22Rv1 (cell line): Measurements from ENCODE around the gene SGCD.

Experiments
- H3K27ac ChIP-seq: fragments of 450-650 bp; 2 replicates; pipeline ENCODE4 v1.5.1; 2017
- CTCF ChIP-seq: fragments of 450-650 bp; IDR thresholded peaks from 2 replicates; pipeline ENCODE4 v1.5.1; 2017; ENCODE audit warnings: mild to moderate bottlenecking
- ZFX ChIP-seq: fragments of 450-650 bp; IDR thresholded peaks from 2 replicates; pipeline ENCODE4 v1.6.1; 2017; ENCODE audit warnings: antibody characterized with exemption, borderline replicate concordance

Gene SGCD

GRCh38 chr5:156474251-156474650 is 147.3 kb downstream of the SGCD start:
- H3K27ac ChIP-seq = no peak overlapping the region
- TF ChIP-seq CTCF = no peak

DNA sequence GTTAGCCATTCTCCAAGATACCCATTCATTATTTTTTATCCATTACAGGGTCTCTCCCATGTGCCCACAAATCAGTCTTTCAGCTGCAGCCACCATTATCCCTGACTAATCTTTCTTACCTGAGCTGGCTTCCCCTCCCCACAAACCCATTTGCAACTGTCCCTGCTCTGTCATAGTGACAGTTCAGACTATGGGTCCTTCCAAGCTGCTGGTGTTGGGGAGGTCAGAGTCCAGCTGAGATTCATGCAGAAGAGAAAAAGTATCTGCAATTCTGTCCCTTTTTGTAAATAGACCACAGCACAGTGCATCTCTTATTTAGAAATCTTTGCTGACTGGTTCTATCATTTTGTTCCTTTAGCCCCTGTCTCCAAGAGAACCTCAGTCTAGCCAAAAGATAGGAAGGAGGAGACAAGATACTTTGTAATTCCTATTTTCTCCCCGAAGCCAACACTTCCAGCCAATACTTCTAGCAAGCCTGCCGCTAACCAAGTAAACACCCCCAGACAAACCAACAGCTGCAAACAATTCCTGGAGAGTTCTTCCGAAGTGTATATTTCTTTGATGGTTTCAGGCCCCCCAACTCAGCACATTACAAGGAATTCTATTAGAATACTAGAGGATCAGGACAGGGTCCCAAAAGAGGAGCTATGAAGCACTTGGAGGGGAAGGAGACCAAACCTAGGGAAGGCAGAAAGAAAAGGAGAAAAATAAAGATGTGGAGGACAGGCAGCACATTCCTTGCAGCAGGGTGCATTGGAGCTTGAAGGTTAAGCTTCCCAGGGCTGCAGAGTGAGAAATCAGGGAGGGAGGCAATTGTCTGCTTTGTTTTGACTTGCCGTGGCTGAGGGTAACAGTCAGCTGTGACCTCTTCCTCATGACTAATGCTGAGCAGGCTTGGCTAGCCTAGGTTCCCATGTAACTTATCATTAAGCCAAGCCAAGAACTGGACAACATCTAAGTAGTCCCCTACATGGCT is 148.5 kb downstream of the SGCD start:
- TF ChIP-seq CTCF = no peak
- TF ChIP-seq ZFX = no peak
- no peak overlapping the region for H3K27ac ChIP-seq

GRCh38 chr5:156476158-156476551 is 149.2 kb downstream of the SGCD start:
- H3K27ac ChIP-seq = no peak overlapping the region
- TF ChIP-seq ZFX (no peak), CTCF (no peak)

DNA sequence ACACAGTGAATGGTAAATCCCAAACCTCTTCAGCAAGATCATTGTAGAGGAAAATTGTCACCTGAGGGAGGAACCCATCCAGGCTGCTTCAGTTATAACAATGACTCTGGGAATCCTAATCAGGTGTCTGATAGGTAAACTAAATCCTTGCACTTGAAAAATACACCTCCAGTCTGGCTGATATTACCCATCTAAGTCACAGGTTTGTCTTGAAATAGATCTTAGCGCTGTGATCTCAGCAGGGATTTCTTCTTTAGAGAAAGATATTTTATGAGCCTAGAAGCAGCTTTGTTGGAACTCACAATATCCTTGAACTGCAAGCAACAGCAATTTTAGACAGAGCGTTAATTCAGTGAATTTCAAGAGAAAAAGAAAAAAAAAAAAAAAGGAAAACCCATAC is 149.7 kb downstream of the SGCD start:
- H3K27ac ChIP-seq = no peak overlapping the region
- TF ChIP-seq CTCF (no peak), ZFX (no peak)

DNA sequence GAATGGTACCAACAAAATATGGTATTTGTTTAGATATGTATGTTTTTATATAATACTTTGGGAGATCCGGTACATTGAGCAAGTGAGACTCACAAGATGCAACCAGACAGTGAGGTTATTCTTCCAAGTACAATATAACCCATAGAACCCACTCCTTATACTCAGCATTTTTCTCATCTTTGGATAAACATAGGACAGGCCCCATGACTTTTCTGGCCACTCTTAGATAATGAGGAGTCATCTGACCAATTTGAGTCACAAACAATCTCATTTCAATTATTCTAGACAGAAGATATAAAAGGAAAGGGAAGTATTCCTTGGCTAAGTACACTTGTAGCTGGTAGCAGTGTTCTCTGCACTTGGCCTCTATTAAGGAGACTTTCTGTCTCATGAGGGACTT is 150.2 kb downstream of the SGCD start:
- TF ChIP-seq CTCF (no peak), ZFX (no peak)
- no peak overlapping the region for H3K27ac ChIP-seq

DNA sequence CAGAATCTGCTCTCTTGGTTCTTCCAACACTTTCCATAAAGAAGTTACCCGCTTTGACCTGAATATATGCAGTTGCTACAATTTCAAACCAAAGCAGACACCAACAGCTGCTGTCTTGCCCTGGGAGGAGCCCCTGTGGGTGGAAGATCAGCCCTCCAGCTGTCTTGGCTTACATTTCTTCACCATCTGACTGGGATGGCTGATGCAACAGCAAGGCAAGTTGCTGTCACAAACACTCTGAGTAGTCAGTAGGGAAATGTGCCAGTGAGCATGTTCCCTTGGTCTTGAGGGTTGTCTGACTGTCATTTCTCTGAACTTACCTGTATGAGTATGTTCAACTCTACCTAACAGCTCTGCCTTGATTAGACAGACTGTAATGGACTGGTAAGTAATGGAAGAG is 152.9 kb downstream of the SGCD start:
- no peak overlapping the region for H3K27ac ChIP-seq
- TF ChIP-seq CTCF (no peak), ZFX (no peak)

GRCh38 chr5:156481741-156482140 is 154.8 kb downstream of the SGCD start:
- H3K27ac ChIP-seq = no peak overlapping the region
- TF ChIP-seq CTCF = no peak
- TF ChIP-seq ZFX = no peak
